Measurements from ENCODE around the gene UBE2J2. TPM values are rescaled to one million over a fixed set of nuclear protein-coding genes. Genes with fewer than 3 reads are reported as not detected.

UBE2J2 gene
- total and polyA plus RNA-seq, 7 experiments from 2014 or later, result 62.3 to 92.2 (median 84.1) TPM

- Mint-ChIP-seq H3K27me3 (no peaks in the 10 kb centered on the region), H3K4me1 (peaks cover 0 to 2% (median 0%) of the 10 kb centered on the region in 7 donors), H3K9me3 (no peaks in the 10 kb centered on the region), H3K27ac (no peak overlapping the region), H3K36me3 (peaks cover 0 to 2% (median 0%) of the 10 kb centered on the region in 5 donors), H3K4me3 (no peak overlapping the region)
- Histone ChIP-seq H3K4me1 (ENCODE audit: control insufficient read depth in 2 of 2, insufficient read depth in 2 of 2, low read length in 2 of 2) (no peaks in the 10 kb centered on the region), H3K27ac (ENCODE audit: low read depth, low read length) (no peak overlapping the region), H3K4me3 (ENCODE audit: low read length) (no peak overlapping the region), H3K36me3 (ENCODE audit: control insufficient read depth in 2 of 3, insufficient read depth in 3 of 3, low read length in 3 of 3) (no peaks in the 10 kb centered on the region), H3K27me3 (ENCODE audit: control insufficient read depth in 2 of 2, insufficient read depth in 2 of 2, low read length in 2 of 2) (no peaks in the 10 kb centered on the region), H3K9me3 (ENCODE audit: control insufficient read depth in 2 of 3, low read length in 3 of 3) (no peaks in the 10 kb centered on the region)
- intact Hi-C loops (cut with micrococcal nuclease), result no loop called here
- ChIA-PET POLR2A (no interaction called here), CTCF (no interaction called here)
- ATAC-seq (no peak), DNase-seq (no peak)
These were observed 12.9 kb upstream of the UBE2J2 start for GRCh38 chr1:1286313-1287261.

GRCh38 chr1:1285611-1286311, 12.1 kb upstream of the UBE2J2 start:
- no peaks in the 10 kb centered on the region for H3K4me1 ChIP-seq (ENCODE audit: control insufficient read depth in 2 of 2, insufficient read depth in 2 of 2, low read length in 2 of 2)
- H3K4me1 Mint-ChIP-seq, result peaks cover 0 to 2% (median 0%) of the 10 kb centered on the region in 7 donors
- DNase-seq (no peak), ATAC-seq (no peak)
- ChIA-PET CTCF (no interaction called here), POLR2A (no interaction called here)
- no peak overlapping the region for H3K27ac ChIP-seq (ENCODE audit: low read depth, low read length)
- H3K27me3 Mint-ChIP-seq, result no peaks in the 10 kb centered on the region
- intact Hi-C loops (cut with micrococcal nuclease), result no loop called here
- H3K27ac Mint-ChIP-seq, result no peak overlapping the region
- no peak overlapping the region for H3K4me3 Mint-ChIP-seq
- H3K27me3 ChIP-seq (ENCODE audit: control insufficient read depth in 2 of 2, insufficient read depth in 2 of 2, low read length in 2 of 2), result no peaks in the 10 kb centered on the region
- no peaks in the 10 kb centered on the region for H3K36me3 ChIP-seq (ENCODE audit: control insufficient read depth in 2 of 3, insufficient read depth in 3 of 3, low read length in 3 of 3)
- no peaks in the 10 kb centered on the region for H3K9me3 Mint-ChIP-seq
- H3K36me3 Mint-ChIP-seq, result peaks cover 0 to 2% (median 0%) of the 10 kb centered on the region in 5 donors
- H3K4me3 ChIP-seq (ENCODE audit: low read length), result no peak overlapping the region
- H3K9me3 ChIP-seq (ENCODE audit: control insufficient read depth in 2 of 3, low read length in 3 of 3), result no peaks in the 10 kb centered on the region

GRCh38 chr1:1285102-1285571, 11.5 kb upstream of the UBE2J2 start:
- no peaks in the 10 kb centered on the region for H3K27me3 ChIP-seq (ENCODE audit: control insufficient read depth in 2 of 2, insufficient read depth in 2 of 2, low read length in 2 of 2)
- H3K27me3 Mint-ChIP-seq, result no peaks in the 10 kb centered on the region
- no peak overlapping the region for H3K27ac Mint-ChIP-seq
- POLR2A ChIA-PET, result interaction anchor here (0.7 kb wide), 1 partner anchor 181 kb away, joined by 3 read pairs; no protein-coding TSS in a partner anchor
- intact Hi-C loops (cut with micrococcal nuclease), result no loop called here
- peaks cover 0 to 2% (median 0%) of the 10 kb centered on the region in 7 donors for H3K4me1 Mint-ChIP-seq
- no peak overlapping the region for H3K27ac ChIP-seq (ENCODE audit: low read depth, low read length)
- CTCF ChIA-PET, result no interaction called here
- no peak for ATAC-seq
- H3K4me3 ChIP-seq (ENCODE audit: low read length), result no peak overlapping the region
- no peak for DNase-seq
- H3K9me3 Mint-ChIP-seq, result no peaks in the 10 kb centered on the region
- H3K36me3 Mint-ChIP-seq, result peaks cover 0 to 1% (median 0%) of the 10 kb centered on the region in 5 donors
- no peaks in the 10 kb centered on the region for H3K36me3 ChIP-seq (ENCODE audit: control insufficient read depth in 2 of 3, insufficient read depth in 3 of 3, low read length in 3 of 3)
- no peaks in the 10 kb centered on the region for H3K4me1 ChIP-seq (ENCODE audit: control insufficient read depth in 2 of 2, insufficient read depth in 2 of 2, low read length in 2 of 2)
- H3K9me3 ChIP-seq (ENCODE audit: control insufficient read depth in 2 of 3, low read length in 3 of 3), result no peaks in the 10 kb centered on the region
- H3K4me3 Mint-ChIP-seq, result no peak overlapping the region

- Histone ChIP-seq H3K9me3 (ENCODE audit: control insufficient read depth in 2 of 3, low read length in 3 of 3) (no peaks in the 10 kb centered on the region), H3K4me1 (ENCODE audit: control insufficient read depth in 2 of 2, insufficient read depth in 2 of 2, low read length in 2 of 2) (no peaks in the 10 kb centered on the region), H3K27ac (ENCODE audit: low read depth, low read length) (no peak overlapping the region), H3K4me3 (ENCODE audit: low read length) (no peak overlapping the region), H3K36me3 (ENCODE audit: control insufficient read depth in 2 of 3, insufficient read depth in 3 of 3, low read length in 3 of 3) (no peaks in the 10 kb centered on the region), H3K27me3 (ENCODE audit: control insufficient read depth in 2 of 2, insufficient read depth in 2 of 2, low read length in 2 of 2) (no peaks in the 10 kb centered on the region)
- CTCF ChIA-PET, result no interaction called here
- Mint-ChIP-seq H3K27ac (no peak overlapping the region), H3K36me3 (no peaks in the 10 kb centered on the region), H3K4me1 (no peaks in the 10 kb centered on the region), H3K4me3 (no peak overlapping the region), H3K9me3 (no peaks in the 10 kb centered on the region), H3K27me3 (no peaks in the 10 kb centered on the region)
- ATAC-seq (no peak), DNase-seq (no peak)
- intact Hi-C loops (cut with micrococcal nuclease), result no loop called here
- POLR2A ChIA-PET, result interaction anchor here (0.7 kb wide), 1 partner anchor 181 kb away, joined by 3 read pairs; no protein-coding TSS in a partner anchor
These were observed 10.8 kb upstream of the UBE2J2 start for GRCh38 chr1:1284221-1285101.

- CTCF ChIA-PET, result no interaction called here
- H3K36me3 ChIP-seq (ENCODE audit: control insufficient read depth in 2 of 3, insufficient read depth in 3 of 3, low read length in 3 of 3), result no peaks in the 10 kb centered on the region
- no peaks in the 10 kb centered on the region for H3K27me3 Mint-ChIP-seq
- no peak overlapping the region for H3K27ac ChIP-seq (ENCODE audit: low read depth, low read length)
- intact Hi-C loops (cut with micrococcal nuclease), result no loop called here
- H3K9me3 Mint-ChIP-seq, result no peaks in the 10 kb centered on the region
- no peaks in the 10 kb centered on the region for H3K27me3 ChIP-seq (ENCODE audit: control insufficient read depth in 2 of 2, insufficient read depth in 2 of 2, low read length in 2 of 2)
- H3K27ac Mint-ChIP-seq, result no peak overlapping the region
- POLR2A ChIA-PET, result no interaction called here
- ATAC-seq (no peak), DNase-seq (no peak)
- no peaks in the 10 kb centered on the region for H3K9me3 ChIP-seq (ENCODE audit: control insufficient read depth in 2 of 3, low read length in 3 of 3)
- no peak overlapping the region for H3K4me3 Mint-ChIP-seq
- H3K36me3 Mint-ChIP-seq, result no peaks in the 10 kb centered on the region
- H3K4me1 Mint-ChIP-seq, result peaks cover 0 to 1% (median 0%) of the 10 kb centered on the region in 7 donors
- H3K4me1 ChIP-seq (ENCODE audit: control insufficient read depth in 2 of 2, insufficient read depth in 2 of 2, low read length in 2 of 2), result no peaks in the 10 kb centered on the region
- H3K4me3 ChIP-seq (ENCODE audit: low read length), result no peak overlapping the region
These were observed 10.2 kb upstream of the UBE2J2 start for GRCh38 chr1:1283821-1284220.

DNA sequence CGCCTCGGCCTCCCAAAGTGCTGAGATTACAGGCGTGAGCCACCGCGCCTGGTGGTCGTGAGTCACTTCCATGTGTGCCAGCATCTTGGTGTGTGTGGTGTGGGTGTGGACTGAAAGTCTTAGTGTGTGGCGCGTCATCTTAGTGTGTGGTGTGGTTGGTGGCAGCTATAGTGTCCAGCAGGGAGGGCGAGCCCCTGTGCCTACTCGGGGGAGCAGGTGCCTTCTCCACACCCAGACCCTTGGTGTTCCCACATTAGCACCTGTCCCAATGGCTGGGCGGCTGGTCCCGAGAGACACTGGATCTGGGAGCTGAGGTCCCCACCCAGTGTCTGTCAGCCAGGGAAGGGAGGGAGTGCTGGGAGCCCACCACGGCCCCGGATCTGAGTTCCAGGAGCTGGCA, 9.3 kb upstream of the UBE2J2 start:
- Histone ChIP-seq H3K27ac (ENCODE audit: low read depth, low read length) (no peak overlapping the region), H3K9me3 (ENCODE audit: control insufficient read depth in 2 of 3, low read length in 3 of 3) (no peaks in the 10 kb centered on the region), H3K36me3 (ENCODE audit: control insufficient read depth in 2 of 3, insufficient read depth in 3 of 3, low read length in 3 of 3) (no peaks in the 10 kb centered on the region), H3K4me3 (ENCODE audit: low read length) (no peak overlapping the region), H3K4me1 (ENCODE audit: control insufficient read depth in 2 of 2, insufficient read depth in 2 of 2, low read length in 2 of 2) (no peaks in the 10 kb centered on the region), H3K27me3 (ENCODE audit: control insufficient read depth in 2 of 2, insufficient read depth in 2 of 2, low read length in 2 of 2) (no peaks in the 10 kb centered on the region)
- peak; percentile 21 for ATAC-seq
- H3K27ac Mint-ChIP-seq, result no peak overlapping the region
- intact Hi-C loops (cut with micrococcal nuclease), result no loop called here
- no peaks in the 10 kb centered on the region for H3K36me3 Mint-ChIP-seq
- no peaks in the 10 kb centered on the region for H3K27me3 Mint-ChIP-seq
- no peaks in the 10 kb centered on the region for H3K9me3 Mint-ChIP-seq
- CTCF ChIA-PET, result interaction anchor here (0.6 kb wide), 1 partner anchor 508 kb away, joined by 3 read pairs; no protein-coding TSS in a partner anchor
- POLR2A ChIA-PET, result no interaction called here
- H3K4me3 Mint-ChIP-seq, result no peak overlapping the region
- peaks cover 0 to 1% (median 0%) of the 10 kb centered on the region in 7 donors for H3K4me1 Mint-ChIP-seq
- DNase-seq, result no peak

All from naive thymus-derived CD4-positive, alpha-beta T cell (primary cell).